ENCODE results near the gene SDR42E2.

DNA sequence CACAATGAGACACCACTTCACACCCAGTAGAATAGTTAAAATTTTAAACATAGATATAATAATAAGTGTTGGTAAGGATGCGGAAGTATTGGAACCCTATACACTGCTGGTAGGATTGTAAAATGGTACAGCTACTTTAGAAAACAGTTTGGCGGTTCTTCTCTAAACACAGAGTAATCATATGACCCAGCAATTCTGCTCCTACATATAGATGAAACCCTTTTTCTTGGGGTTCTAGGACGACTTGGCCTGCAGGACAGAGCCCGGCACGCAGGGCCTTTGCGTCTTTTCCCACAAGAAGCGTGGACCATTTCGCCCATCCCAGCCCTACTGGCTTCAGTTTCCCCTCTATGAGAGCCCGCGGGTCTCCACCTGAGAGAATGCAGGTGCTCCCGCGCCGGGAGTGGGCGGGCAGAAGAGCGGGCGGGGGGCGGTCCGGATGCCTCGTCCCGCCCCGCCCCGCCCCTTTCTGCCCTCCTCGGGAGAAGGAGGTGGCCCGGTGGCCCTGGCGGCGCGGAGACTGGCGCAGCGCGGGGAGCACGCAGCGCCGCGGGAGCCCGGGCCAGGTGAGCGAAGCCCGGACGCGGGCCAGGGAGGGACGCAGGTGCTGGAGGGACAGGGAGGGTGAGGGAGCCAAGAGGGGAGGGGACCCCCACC, at the start of gene SDR42E2:
- TF ChIP-seq, protein P1, sequence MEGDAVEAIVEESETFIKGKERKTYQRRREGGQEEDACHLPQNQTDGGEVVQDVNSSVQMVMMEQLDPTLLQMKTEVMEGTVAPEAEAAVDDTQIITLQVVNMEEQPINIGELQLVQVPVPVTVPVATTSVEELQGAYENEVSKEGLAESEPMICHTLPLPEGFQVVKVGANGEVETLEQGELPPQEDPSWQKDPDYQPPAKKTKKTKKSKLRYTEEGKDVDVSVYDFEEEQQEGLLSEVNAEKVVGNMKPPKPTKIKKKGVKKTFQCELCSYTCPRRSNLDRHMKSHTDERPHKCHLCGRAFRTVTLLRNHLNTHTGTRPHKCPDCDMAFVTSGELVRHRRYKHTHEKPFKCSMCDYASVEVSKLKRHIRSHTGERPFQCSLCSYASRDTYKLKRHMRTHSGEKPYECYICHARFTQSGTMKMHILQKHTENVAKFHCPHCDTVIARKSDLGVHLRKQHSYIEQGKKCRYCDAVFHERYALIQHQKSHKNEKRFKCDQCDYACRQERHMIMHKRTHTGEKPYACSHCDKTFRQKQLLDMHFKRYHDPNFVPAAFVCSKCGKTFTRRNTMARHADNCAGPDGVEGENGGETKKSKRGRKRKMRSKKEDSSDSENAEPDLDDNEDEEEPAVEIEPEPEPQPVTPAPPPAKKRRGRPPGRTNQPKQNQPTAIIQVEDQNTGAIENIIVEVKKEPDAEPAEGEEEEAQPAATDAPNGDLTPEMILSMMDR (IDR thresholded peaks at IDR 0.05): no peak
- no peak for TF ChIP-seq EZH2 (IDR thresholded peaks at IDR 0.05; ENCODE audit: borderline replicate concordance, insufficient read depth, low read depth, low read length, poor library complexity, severe bottlenecking)
